Activated T-helper 1 cell treated with anti-CD3 and anti-CD28 coated beads, Interleukin-12 subunit alpha, Interleukin-12 subunit beta, Interleukin-2, Interleukin-4 antibody, amounts not matched to agents 30 ng/mL and 10 ng/mL and 1 ng/mL, durations not matched to agents 14 hours and 24 hours and 36 hours (primary cell): ENCODE measurements around the gene FARP1. TPM values are rescaled to one million over a fixed set of nuclear protein-coding genes. Genes with fewer than 3 reads are reported as not detected.
"Not testable (repeated sequence)": the region's sequence is repeated elsewhere in the genome, so short reads cannot be mapped to it uniquely, and the experiment has no call there.

Experiments used
- DNase-seq: peaks from one replicate; pipeline ENCODE4 v3.0.0; 2021; ENCODE audit warnings: low spot score
- H3K27ac Mint-ChIP-seq: one replicate; pipeline ENCODE4 v1.8.0; 2021; ENCODE audit warnings: mild to moderate bottlenecking, mixed read lengths
- H3K27me3 Mint-ChIP-seq: one replicate; pipeline ENCODE4 v1.8.0; 2022; ENCODE audit warnings: mild to moderate bottlenecking, moderate library complexity, mixed read lengths; ENCODE audit not compliant: insufficient read depth
- H3K36me3 Mint-ChIP-seq: one replicate; pipeline ENCODE4 v1.8.0; 2021; ENCODE audit warnings: low read depth, mixed read lengths
- H3K4me1 Mint-ChIP-seq: one replicate; pipeline ENCODE4 v1.8.0; 2021; ENCODE audit warnings: low read depth, mixed read lengths
- H3K4me3 Mint-ChIP-seq: one replicate; pipeline ENCODE4 v1.8.0; 2021; ENCODE audit warnings: mild to moderate bottlenecking, moderate library complexity, mixed read lengths
- H3K9me3 Mint-ChIP-seq: one replicate; pipeline ENCODE4 v1.8.0; 2021; ENCODE audit warnings: mixed read lengths
- intact Hi-C: fragments of 100-400 bp; cut with micrococcal nuclease; formaldehyde crosslinking; loops from one replicate; pipeline ENCODE4 v1.15.1; 2024
- total RNA-seq: library from RNA; stranded (reverse); gene quantifications from 2 replicates; pipeline ENCODE4 v1.2.3, GENCODE V29; 2022

The FARP1 gene
- total RNA-seq, 1 donor from 2014 or later: 0.34 TPM

DNA sequence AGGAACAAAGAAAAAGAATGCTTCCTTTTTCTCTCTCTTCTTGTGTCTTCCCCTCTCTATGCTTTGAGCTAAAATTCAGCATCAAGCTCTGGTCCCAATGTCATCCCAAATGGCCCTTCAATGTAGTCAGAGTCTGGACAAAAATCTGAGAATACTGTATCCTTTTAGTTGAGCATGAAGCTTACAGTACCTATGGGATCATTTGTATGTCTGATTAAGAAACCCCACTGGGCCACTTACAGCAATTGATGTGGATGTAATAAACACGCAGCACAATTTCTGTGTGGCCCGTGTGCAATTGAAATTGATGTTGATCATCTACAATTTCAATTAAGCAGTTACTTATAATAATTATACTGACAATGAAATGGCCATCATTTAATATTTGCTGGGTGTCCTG lies 223.1 kb downstream of the FARP1 start:
- intact Hi-C loops: no loop called here
- DNase-seq: no peak
- Mint-ChIP-seq H3K27me3 (peaks cover 3% of the 10 kb centered on the region), H3K9me3 (no peaks in the 10 kb centered on the region), H3K4me1 (no peaks in the 10 kb centered on the region), H3K4me3 (no peak overlapping the region), H3K27ac (no peak overlapping the region), H3K36me3 (no peaks in the 10 kb centered on the region)

DNA sequence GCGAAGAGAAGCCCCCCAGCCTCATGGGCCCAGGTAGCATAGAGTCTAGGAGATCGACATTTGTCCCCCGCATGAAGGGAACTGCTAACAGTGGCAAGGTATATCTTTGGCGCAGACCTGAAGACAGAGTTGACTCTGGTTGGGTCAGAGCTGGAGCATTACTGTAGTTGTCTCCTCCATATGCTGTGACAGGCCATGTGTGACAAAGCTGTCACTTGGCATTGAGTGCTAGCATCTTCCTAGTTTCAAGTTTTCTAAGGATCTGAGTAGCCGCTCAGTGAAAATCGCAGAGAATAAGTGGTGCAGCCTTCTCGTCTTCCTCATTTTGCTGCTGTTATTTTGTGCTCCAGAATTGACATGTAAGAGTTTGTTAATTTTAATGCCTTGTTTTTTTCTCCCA lies 223.5 kb downstream of the FARP1 start:
- no peaks in the 10 kb centered on the region for H3K9me3 Mint-ChIP-seq
- intact Hi-C loops: no loop called here
- H3K4me1 Mint-ChIP-seq: no peaks in the 10 kb centered on the region
- H3K27ac Mint-ChIP-seq: no peak overlapping the region
- no peak overlapping the region for H3K4me3 Mint-ChIP-seq
- H3K27me3 Mint-ChIP-seq: peaks cover 3% of the 10 kb centered on the region
- no peak for DNase-seq
- H3K36me3 Mint-ChIP-seq: no peaks in the 10 kb centered on the region

DNA sequence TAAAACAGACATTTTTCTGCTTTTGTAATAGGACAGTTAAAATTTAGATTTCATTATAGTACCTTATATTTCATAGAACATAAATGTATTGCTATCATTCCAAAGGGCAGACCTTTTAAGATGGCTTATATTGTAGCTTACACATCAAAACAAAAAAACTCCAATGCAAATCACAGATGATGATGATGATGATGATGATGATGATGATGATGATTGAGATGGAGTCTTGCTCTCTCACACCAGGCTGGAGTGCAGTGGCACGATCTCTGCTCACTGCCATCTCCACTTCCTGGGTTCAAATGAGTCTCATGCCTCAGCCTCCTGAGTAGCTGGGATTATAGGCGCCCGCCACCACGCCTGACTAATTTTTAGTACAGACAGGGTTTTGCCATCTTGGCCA lies 224.1 kb downstream of the FARP1 start:
- intact Hi-C loops: no loop called here
- no peaks in the 10 kb centered on the region for H3K4me1 Mint-ChIP-seq
- DNase-seq: no peak
- H3K4me3 Mint-ChIP-seq: no peak overlapping the region
- H3K27ac Mint-ChIP-seq: no peak overlapping the region
- no peaks in the 10 kb centered on the region for H3K9me3 Mint-ChIP-seq
- no peaks in the 10 kb centered on the region for H3K36me3 Mint-ChIP-seq
- H3K27me3 Mint-ChIP-seq: peaks cover 3% of the 10 kb centered on the region

DNA sequence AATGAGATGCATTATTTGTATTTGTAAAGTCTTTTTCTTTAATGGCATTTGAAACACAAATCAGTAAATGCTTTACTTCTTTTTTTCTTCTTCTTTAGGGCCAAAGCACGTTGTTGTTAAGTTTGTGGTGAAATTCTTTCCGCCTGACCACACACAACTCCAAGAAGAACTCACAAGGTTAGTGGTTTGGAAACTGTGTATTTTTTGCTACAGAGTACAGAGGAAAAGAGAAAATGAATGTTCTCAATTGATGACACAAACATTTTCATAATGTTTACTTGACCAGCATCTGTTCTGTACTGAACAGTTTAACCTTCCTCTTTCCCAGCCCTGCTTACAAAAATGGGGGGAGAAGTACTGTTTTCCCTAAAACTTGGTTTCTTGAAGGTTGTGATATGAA lies 225.1 kb downstream of the FARP1 start:
- Mint-ChIP-seq H3K9me3 (no peaks in the 10 kb centered on the region), H3K36me3 (no peaks in the 10 kb centered on the region), H3K27ac (no peak overlapping the region), H3K4me3 (no peak overlapping the region), H3K27me3 (peaks cover 3% of the 10 kb centered on the region), H3K4me1 (no peaks in the 10 kb centered on the region)
- intact Hi-C loops: no loop called here
- DNase-seq: no peak

DNA sequence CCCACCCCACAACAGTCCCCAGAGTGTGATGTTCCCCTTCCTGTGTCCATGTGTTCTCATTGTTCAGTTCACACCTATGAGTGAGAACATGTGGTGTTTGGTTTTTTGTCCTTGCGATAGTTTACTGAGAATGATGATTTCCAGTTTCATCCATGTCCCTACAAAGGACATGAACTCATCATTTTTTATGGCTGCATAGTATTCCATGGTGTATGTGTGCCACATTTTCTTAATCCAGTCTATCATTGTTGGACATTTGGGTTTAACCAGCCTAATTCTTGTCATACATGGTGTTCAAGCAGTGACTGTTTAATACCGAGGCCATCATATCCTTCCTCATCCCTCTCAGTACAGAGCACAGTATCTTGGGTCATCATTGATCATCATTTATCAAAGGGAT lies 226.6 kb downstream of the FARP1 start:
- intact Hi-C loops, H3K36me3 Mint-ChIP-seq, H3K27ac Mint-ChIP-seq, H3K9me3 Mint-ChIP-seq, DNase-seq, H3K4me1 Mint-ChIP-seq, H3K27me3 Mint-ChIP-seq, H3K4me3 Mint-ChIP-seq: not testable (repeated sequence)

DNA sequence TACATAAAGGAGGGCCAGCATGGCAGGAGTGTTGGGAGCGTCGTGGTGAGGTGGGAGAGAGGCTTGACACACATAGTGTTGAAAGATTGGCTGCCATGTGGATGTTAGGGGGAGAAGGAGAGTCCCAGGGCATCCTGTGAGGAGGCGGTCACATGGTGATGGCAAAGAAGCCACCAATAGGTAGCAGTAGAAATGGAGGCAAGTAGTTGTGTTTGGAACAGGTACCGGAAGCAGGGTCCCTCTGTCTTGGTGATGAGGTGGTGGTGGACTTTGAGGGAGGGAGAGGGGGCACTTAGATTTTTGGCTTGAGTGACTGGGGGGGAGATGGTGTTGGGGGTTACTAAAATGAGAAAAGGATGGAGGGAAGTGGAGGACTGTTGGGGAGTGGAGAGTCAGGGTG lies 227.4 kb downstream of the FARP1 start:
- H3K9me3 Mint-ChIP-seq: peaks cover 6% of the 10 kb centered on the region

DNA sequence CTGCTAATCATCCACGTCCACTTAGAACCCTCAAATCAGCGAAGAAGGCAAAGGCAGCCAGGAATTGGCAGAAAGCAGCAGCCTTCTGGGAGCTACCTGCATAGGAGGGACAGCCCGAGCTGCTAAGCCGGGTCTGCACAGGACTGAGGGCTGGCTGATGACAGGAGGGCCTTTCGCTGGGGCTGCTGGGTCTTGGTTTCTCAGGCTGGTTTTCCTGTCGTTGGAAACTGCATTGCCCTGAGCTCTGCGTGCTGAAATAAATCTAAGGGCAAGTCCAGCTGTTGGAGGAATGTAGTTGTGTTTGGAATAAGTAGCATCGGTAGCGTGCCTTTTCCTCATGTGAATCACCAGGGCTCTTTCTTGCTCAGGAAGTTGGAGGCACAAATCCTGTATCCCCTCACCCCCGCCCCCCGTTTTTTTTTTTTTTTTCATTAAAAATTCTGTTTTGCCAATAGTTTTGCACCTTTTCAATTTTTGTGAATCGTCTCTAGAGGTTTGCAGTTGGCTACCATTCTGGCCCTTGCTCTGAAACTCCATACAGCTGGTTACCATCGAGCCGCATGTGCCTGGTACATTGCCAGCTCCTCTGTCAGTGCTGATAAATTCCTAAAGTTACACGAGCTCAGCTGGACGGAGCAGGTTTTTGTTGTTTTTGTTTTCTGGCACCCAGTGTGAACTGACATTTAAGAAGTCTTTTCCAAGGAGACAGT lies 228.1 kb downstream of the FARP1 start:
- Mint-ChIP-seq H3K27ac (no peak overlapping the region), H3K9me3 (peaks cover 6% of the 10 kb centered on the region), H3K4me1 (no peaks in the 10 kb centered on the region), H3K4me3 (no peak overlapping the region), H3K36me3 (no peaks in the 10 kb centered on the region), H3K27me3 (peaks cover 3% of the 10 kb centered on the region)
- intact Hi-C loops: no loop called here
- no peak for DNase-seq

More for the DNA sequence above, 227.4 kb downstream of the FARP1 start:
- Mint-ChIP-seq H3K4me1 (no peaks in the 10 kb centered on the region), H3K4me3 (no peak overlapping the region), H3K36me3 (no peaks in the 10 kb centered on the region), H3K27me3 (peaks cover 3% of the 10 kb centered on the region), H3K27ac (no peak overlapping the region)
- intact Hi-C loops: no loop called here
- no peak for DNase-seq

DNA sequence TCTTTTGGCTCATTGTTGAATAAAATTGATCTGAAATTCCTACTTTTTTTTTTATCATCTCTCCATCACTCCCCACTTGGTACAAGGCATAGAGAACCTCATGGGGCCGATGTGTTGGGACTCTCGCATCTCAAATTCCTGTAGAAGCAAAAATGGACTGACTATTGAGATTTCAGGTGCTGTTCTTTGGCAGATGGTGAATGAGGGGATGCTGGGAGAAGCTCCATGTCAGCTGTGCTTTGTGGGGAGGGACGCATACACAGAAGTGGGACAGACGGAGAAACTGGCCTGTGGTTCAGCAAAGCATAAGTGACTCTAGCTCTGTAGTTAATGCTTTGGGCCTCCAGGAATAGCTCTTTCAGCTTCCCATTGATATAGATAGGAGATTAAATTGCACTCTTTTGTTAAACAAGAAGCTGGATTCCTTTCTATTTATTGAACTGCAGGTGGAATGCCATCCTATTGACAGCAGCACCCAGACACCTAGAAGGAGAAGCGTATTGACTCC lies 228.7 kb downstream of the FARP1 start:
- H3K27ac Mint-ChIP-seq: no peak overlapping the region
- no peaks in the 10 kb centered on the region for H3K4me1 Mint-ChIP-seq
- intact Hi-C loops: no loop called here
- no peak overlapping the region for H3K4me3 Mint-ChIP-seq
- peaks cover 3% of the 10 kb centered on the region for H3K27me3 Mint-ChIP-seq
- no peak for DNase-seq
- H3K9me3 Mint-ChIP-seq: peaks cover 6% of the 10 kb centered on the region
- H3K36me3 Mint-ChIP-seq: no peaks in the 10 kb centered on the region

DNA sequence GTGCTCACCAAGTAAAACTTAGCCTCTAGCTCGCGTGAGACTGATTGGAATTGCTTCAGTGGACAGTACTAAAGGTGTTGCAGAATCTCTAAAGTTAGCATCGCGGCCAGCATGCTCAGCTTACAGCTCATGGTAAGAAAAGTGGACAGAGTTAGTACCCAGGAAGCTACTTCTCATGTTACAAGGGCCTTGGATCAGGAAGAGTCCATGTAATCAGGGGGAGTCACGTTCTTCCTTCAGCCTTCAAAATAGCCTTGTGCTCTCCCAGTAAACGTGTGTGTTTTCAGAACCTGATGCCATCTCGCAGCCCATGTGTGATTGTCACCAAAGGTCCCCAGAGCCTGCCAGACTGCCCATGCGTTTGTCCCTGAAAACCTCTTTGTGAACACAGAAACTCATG lies 230.0 kb downstream of the FARP1 start:
- no peak overlapping the region for H3K4me3 Mint-ChIP-seq
- intact Hi-C loops: no loop called here
- peaks cover 6% of the 10 kb centered on the region for H3K9me3 Mint-ChIP-seq
- no peaks in the 10 kb centered on the region for H3K36me3 Mint-ChIP-seq
- no peak for DNase-seq
- no peaks in the 10 kb centered on the region for H3K4me1 Mint-ChIP-seq
- no peak overlapping the region for H3K27ac Mint-ChIP-seq
- H3K27me3 Mint-ChIP-seq: peaks cover 3% of the 10 kb centered on the region

DNA sequence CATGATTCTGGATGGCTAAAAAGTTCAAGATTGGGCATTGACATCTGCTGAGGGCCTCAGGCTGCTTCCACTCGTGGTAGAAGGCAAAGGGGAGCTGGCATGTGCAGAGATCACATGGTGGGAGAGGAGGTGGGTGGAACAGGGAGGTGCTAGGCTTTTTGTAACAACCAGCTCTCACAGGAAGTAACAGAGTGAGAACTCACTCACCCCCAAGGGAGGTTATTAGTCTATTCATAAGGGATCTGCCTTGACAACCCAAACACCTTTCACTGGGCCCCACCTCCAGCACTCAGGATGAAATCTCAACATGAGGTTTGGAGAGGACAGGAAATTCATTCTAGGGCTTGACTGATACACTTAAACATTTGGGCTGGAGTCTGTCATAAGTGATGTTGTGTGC lies 231.9 kb downstream of the FARP1 start:
- DNase-seq: no peak
- peaks cover 6% of the 10 kb centered on the region for H3K9me3 Mint-ChIP-seq
- no peak overlapping the region for H3K27ac Mint-ChIP-seq
- H3K27me3 Mint-ChIP-seq: peaks cover 3% of the 10 kb centered on the region
- H3K36me3 Mint-ChIP-seq: no peaks in the 10 kb centered on the region
- intact Hi-C loops: no loop called here
- no peak overlapping the region for H3K4me3 Mint-ChIP-seq
- H3K4me1 Mint-ChIP-seq: no peaks in the 10 kb centered on the region

DNA sequence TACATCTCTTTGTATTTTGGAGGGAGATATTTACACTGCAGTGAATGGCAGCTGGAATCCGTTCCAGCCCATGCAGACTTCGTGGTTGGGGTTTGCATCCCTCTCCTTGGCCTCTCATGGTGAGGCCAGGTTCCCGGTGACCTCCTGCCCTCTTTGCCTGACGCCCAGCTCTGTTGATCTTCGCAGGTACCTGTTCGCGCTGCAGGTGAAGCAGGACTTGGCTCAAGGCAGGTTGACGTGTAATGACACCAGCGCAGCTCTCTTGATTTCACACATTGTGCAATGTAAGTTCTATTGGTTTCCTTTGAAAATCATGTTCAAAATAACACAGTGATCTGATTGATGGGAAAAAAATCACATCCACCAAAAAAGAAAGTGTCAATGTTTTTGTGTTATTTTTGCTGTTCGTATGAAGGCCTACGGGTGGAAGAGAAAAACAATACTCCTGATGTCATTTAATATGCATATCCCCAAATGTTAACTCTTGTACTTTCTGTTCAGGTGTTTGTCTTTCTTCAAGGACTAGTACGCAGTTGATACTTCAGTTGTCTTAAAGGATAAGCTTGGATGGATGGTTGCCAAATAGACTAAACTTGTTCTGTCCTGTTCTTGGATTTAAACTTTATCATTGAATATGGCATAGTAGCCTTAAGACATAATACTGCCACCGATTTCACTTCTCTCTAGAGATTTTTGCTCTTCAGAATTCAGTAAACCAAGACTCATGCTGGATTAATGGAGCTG lies 234.9 kb downstream of the FARP1 start:
- Mint-ChIP-seq H3K36me3 (no peaks in the 10 kb centered on the region), H3K4me1 (no peaks in the 10 kb centered on the region), H3K4me3 (no peak overlapping the region), H3K27me3 (peaks cover 2% of the 10 kb centered on the region), H3K27ac (no peak overlapping the region), H3K9me3 (peaks cover 6% of the 10 kb centered on the region)
- no peak for DNase-seq
- intact Hi-C loops: no loop called here

DNA sequence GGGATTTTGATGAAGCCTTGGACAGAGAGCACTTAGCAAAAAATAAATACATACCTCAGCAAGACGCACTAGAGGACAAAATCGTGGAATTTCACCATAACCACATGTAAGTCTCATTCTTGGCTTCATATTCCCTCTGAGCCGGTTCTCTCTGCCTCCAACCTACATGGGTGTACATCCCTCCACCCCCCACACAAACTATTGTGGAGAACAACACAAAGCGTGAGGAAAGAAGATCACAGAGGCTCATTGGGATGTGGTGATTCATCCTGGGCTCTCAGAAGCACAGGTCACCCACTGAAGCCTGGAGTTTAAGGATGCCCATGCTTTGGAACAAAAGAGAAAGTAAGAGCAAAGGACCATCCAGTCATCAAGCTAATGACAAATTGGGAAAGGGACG lies 241.8 kb downstream of the FARP1 start:
- Mint-ChIP-seq H3K4me1 (no peaks in the 10 kb centered on the region), H3K4me3 (no peak overlapping the region), H3K9me3 (no peaks in the 10 kb centered on the region), H3K27me3 (peaks cover 14% of the 10 kb centered on the region), H3K27ac (no peak overlapping the region), H3K36me3 (no peaks in the 10 kb centered on the region)
- DNase-seq: no peak
- intact Hi-C loops: no loop called here

DNA sequence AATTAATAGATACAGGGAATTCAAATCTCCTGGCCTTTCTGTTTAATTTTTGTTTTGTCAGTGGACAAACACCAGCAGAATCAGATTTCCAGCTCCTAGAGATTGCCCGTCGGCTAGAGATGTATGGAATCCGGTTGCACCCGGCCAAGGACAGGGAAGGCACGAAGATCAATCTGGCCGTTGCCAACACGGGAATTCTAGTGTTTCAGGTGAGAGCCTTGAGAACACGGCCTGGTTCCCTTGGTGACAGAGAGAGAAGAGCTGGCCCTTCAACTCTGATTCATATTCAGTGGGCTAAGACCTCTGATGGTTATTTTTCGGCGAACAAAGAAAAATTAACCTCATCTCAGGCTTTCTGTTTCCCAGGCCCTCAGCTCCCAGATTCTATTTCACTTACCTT lies 242.7 kb downstream of the FARP1 start:
- Mint-ChIP-seq H3K4me3 (no peak overlapping the region), H3K9me3 (no peaks in the 10 kb centered on the region), H3K27ac (no peak overlapping the region), H3K27me3 (peaks cover 14% of the 10 kb centered on the region), H3K36me3 (no peaks in the 10 kb centered on the region), H3K4me1 (no peaks in the 10 kb centered on the region)
- DNase-seq: no peak
- intact Hi-C loops: no loop called here
